G401.6 (cell line): ENCODE measurements around the gene COLQ.
"Not testable (repeated sequence)": the region's sequence is repeated elsewhere in the genome, so short reads cannot be mapped to it uniquely, and the experiment has no call there.

Source experiments
- FAIRE-seq: peaks from 2 replicates; lab custom pipeline; 2012; peaks lifted over from hg19 to GRCh38; lab: Jason Lieb, UNC

Gene COLQ

DNA sequence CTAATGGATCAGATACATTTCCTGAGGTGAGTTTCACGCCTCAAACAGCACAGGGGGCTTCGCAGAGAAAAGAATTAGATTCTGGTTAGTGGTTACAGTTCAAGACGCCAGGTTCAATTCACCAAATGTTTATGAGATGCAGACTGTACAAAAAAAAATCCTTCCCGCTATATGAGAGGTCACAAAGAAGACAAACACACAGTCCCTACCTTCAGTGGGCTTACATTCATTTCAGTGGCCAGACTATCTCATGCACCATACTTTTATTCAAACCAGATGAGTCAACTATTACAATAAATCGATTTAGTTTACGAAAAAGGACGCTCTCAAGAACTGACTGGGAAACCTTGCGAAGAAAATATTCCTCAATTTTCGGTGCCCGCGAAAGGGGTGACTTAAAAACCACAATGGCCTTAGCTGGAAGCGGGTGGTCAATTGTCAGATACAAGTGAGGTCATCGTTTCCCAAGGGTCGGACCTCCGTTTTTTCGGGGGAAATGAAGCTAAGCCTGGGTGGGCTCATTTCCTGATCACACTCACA, 94.9 kb downstream of the COLQ start:
- no peak for FAIRE-seq

DNA sequence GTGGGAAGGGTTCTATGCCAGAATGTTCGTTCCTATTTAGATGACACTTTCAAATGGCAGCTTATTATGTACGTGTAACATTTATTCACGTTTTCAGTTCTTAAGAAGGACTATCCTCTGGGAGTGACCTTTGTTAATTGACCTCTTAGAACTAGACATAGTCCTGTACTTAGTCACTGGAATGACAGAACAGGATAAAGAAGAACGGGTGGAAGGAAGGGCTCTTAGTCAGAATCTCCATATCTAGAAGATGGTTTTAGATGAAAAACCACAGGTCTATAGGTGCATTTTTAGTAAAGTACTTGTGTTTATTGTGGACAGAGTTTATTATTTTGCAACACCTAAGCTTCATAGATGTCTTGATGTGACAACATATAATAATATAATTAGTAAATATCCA, 100.6 kb downstream of the COLQ start:
- FAIRE-seq, result no peak

DNA sequence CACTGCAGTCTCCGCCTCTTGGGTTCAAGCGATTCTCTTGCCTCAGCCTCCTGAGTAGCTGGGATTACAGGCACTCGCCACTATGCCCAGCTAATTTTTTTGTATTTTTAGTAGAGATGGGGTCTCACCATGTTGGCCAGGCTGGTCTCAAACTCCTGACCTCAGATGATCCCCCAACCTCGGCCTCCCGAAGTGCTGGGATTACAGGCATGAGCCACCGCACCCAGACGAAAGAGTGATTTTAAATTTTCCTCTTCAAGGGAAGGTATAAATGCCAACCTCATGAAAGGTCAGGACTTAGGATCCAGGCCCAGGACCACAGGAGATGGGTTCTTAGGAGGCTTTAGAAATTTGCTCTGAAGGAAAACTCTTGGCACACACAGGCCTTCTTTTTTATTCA, 110.5 kb downstream of the COLQ start:
- not testable (repeated sequence) for FAIRE-seq

DNA sequence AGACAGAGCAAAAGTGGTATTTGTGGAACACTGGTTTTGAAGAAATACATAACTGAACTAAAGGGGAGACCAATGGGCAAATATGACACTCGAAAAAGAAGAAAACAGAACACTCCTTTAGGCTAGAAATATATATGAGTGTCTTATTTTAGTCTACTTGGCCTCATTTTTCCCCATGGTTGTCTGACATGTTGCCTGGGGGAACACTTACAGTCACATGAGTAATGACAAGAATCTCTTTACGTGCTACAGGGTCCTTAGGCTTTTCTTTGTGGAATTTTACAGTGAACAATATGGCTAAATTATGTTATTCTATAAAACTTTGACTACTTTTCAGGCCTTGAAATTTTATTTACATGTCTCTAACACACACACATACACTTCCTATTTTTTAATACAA, 111.7 kb downstream of the COLQ start:
- no peak for FAIRE-seq

DNA sequence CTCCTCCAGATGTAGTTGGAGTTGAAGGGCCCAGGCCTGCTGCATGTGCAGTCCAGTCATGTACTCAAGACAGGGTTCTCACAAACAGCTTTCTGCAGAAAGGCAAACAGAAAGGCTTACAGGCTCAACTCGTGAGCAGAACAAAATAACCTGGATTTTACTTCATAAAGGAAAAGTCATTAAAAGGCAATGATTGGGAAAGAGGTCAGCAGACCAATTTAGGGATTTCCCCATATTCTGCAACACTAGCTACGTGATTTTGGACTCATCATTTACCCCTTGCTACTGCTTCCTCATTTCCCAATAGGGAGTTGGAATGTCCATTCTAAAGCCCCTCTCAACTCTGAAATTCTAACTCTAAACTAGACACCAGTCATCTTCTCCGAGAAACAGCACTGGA, 112.3 kb downstream of the COLQ start:
- no peak for FAIRE-seq

DNA sequence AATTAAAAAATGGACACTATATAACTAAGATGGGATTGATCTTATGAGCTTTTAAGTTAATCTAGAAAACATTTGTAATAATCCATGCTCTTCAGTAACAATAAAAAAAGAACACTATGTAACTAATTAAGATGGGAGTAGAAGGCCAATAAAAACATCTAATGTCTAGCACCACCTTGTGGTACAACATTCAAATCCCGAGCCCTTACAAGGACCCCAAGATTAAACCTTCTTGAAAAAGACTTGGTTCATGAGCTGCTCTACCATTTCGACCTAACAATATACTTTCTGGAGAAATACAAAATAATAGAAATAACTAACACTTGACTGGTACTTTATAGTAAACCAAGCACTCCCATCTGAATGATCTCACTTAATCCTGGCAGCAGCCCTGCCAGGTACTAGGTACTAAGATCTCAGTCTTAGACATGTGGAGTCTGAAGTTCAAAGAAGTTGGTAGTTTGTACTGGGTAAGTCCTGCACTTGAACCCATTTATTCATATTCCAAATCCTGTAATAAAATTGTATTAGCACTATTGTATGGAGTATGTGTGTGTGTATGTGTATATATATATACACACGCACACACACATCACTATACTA, 116.0 kb downstream of the COLQ start:
- FAIRE-seq, result peak; percentile 85

DNA sequence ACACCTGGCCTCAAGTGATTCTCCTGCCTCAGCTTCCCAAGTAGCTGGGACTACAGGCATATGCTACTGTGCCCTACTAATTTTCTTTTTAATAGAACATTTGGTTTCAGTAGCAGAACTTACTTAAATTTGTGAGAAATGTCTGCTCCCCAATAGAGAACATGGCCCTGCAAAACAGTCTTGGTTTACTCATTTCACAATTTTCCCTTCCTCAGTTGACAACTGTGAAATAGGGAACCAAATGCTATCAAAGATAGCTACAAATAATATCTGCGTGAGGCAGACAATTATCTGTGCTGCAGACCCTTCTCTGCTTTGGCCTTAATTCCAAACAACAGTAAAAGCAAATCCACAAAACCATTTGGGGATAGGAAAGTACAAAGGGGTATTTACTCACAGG, 116.7 kb downstream of the COLQ start:
- no peak for FAIRE-seq

DNA sequence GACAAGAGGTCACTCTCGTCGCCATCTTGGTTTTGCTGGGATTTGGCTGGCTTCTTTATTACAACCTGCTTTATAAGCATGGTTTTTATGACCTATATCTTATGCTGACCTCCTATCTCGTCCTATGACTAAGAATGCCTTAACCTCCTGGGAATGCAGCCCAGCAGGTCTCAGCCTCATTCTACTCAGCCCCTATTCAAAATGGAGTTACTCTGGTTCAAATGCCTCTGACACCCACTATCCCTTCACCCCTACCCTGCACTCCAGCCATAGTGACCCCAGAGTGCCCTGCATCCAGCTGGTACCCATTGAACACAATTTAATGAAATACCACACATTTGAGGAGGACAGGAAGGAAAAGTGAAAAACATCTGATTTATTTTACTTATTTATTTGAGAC, 117.5 kb downstream of the COLQ start:
- FAIRE-seq, result no peak

DNA sequence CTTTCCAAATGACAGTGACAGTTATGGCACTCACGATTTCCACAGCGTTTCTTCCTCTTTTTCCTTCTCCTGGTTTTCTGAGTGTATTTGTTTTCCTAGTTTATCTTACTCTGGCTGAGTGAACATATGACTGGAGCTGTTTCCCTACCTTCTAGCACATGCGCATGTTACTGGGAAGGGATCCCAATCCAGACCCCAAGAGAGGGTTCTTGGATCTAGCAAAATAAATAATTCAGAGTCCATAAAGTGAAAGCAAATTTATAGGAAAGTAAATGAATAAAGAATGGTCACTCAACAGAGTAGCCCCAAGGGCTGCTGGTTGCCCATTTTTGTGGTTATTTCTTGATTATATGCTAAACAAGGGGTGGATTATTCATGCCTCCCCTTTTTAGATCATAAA, 118.0 kb downstream of the COLQ start:
- no peak for FAIRE-seq

DNA sequence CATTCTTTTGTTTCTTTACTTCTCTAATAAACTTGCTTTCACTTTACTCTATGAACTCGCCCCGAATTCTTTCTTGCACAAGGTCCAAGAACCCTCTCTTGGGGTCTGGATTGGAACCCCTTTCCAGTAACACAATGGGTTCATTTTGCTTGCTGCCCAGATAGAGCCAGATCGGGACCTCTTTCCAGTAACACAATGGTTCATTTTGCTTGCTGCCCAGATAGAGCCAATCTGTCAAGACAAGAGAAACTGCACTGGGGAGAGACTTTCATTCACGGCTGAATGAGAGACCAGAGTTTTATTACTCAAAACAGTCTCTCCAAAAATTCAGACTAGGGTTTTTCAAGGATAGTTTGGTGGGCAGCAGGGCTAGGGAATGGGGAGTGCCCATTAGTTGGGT, 119.6 kb downstream of the COLQ start:
- no peak for FAIRE-seq
